HuH-7 (cell line): ENCODE data around the gene TADA2A.
"Not testable (repeated sequence)": the region's sequence is repeated elsewhere in the genome, so short reads cannot be mapped to it uniquely, and the experiment has no call there.

Experiments used
- DNase-seq: peaks from one replicate; pipeline ENCODE4 v3.0.0; 2011; ENCODE audit warnings: low spot score

TADA2A gene

DNA sequence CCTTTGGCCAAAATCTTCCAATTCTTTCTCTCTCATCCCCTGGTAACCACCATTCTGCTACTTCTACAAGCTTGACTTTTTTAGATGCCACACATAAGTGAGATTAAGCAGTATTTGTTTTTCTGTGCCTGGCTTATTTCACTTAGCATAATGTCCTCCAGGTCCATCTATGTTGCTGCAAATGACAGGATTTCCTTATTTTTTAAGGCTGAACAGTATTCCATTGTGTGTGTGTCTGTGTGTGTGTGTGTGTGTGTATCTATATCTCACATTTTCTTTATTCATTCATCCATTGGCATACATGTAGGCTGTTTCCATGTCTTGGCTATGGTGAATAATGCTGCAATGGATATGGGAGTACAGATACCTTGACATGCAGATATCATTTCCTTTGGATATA, 6.2 kb upstream of the TADA2A start:
- DNase-seq, result no peak

- DNase-seq, result not testable (repeated sequence)
Measured at GRCh38 chr17:37405522-37405921, 1.2 kb upstream of the TADA2A start.

- DNase-seq, result no peak
Measured at GRCh38 chr17:37405955-37406634, 591 bp upstream of the TADA2A start.

- DNase-seq, result not testable (repeated sequence)
Measured at GRCh38 chr17:37408145-37408479, 1.4 kb downstream of the TADA2A start.

DNA sequence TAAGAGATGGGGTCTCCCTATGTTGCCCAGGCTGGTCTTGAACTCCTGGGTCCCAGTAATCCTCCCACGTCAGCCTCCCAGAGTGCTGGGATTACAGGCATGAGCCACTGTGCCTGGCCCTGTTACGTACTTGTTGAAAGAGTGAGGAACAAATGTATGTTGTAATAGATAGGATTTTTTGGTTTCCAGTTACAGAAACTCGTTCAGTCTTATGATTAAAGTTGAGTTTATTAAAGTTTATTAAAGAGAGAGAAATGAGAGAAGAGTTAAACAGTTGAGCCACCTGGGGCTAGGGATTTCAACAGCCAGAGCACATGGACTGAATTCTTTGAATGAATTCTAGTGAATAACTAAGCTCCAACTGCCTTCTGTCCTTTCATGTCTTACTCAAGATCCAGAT, 3.7 kb downstream of the TADA2A start:
- no peak for DNase-seq

DNA sequence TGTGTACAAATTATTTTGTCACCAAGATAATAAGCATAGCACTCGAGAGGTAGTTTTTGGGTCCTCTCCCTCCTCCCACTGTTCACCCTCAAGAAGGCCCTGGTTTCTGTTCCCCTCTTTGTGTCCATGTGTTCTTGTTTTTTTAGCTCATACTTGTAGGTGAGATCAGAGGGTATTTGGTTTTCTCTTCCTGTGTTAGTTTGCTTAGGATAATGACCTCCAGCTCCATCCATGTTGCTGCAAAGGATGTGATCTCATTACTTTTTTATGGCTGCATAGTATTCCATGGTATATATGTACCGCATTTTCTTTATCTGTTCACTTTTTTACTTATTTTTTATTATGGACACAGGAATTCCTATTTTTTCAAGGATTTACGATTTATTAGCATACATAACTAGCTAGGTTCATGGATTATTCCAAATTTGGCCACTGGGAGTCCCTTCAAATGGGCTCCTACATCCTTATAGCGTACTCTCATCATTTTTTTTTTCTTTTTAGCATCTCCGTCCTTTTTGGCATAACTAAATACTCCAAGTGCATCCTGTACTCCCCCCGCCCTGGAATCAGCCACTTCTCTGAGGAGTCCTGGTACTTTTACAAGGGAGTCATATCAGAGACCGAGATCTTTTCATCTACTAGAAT, 7.3 kb downstream of the TADA2A start:
- no peak for DNase-seq

- no peak for DNase-seq
Measured at GRCh38 chr17:37417852-37418251, 11.2 kb downstream of the TADA2A start.

DNA sequence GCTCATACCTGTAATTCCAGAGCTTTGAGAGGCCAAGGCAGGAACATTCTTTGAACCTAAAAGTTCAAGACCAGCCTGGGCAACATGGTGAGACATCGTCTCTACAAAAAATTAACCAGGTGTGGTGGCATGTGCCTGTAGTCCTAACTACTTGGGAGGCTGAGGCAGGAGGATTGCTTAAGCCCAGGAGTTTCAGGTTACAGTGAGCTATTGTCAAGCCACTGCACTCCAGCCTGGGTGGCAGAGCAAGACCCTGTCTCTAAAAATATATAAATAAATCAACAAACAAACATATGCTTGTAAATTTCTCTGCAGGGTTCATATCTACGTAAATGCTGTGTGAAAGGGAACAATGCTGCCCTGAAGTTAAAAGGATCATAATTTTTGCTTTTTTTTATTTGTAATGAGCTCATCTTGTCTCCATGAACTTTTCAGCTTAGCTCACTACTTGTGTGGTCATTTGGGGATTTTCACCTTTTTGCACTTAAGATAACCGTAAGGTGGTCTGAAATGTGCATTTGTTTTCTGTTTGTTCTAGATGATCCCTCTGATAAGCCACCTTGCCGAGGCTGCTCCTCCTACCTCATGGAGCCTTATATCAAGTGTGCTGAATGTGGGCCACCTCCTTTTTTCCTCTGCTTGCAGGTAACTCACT, 16.4 kb downstream of the TADA2A start:
- DNase-seq, result no peak

GRCh38 chr17:37425268-37425667, 18.6 kb downstream of the TADA2A start:
- no peak for DNase-seq

DNA sequence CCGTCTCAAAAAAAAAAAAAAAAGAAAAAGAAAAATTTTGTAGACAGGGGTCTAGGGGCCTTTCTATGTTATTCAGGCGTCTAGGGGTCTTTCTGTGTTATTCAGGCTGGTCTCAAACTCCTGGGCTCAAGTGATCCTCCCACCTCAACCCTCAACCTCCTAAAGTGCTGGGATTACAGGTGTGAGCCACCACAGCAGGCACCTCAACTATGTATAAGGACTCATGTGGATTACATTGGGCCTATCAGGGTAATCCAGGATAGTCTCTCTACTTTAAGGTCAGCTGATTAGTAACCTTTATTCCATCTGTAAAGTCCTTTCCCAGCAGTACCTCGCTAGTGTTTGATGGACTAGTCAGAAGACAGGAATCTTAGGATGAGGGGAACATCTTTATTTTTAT, 22.4 kb downstream of the TADA2A start:
- no peak for DNase-seq

DNA sequence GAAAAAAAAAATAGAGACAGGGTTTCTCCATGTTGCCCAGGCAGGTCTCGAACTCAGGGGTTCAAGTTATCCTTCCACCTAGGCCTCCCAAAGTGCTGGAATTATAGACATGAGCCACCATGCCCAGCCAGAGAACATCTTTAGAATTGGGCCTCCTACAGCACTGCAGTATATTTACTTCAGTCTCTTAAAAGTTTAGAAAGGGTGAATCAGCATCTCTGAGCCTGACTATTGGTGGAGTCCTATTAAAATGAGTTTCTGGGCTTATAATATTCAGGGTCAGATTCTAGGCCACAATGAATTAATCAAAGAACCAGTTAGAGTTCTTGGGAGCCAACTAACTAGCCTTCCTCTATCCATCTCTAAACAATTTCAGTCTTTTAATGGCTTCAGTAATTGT, 22.8 kb downstream of the TADA2A start:
- no peak for DNase-seq

- DNase-seq, result no peak
Measured at GRCh38 chr17:37430051-37430627, 23.5 kb downstream of the TADA2A start.

- DNase-seq, result no peak
Measured at GRCh38 chr17:37432671-37433070, 26.0 kb downstream of the TADA2A start.

GRCh38 chr17:37438141-37438540, 31.5 kb downstream of the TADA2A start:
- peak; percentile 9 for DNase-seq

- DNase-seq, result no peak
Measured at GRCh38 chr17:37440424-37440823, 33.7 kb downstream of the TADA2A start.

DNA sequence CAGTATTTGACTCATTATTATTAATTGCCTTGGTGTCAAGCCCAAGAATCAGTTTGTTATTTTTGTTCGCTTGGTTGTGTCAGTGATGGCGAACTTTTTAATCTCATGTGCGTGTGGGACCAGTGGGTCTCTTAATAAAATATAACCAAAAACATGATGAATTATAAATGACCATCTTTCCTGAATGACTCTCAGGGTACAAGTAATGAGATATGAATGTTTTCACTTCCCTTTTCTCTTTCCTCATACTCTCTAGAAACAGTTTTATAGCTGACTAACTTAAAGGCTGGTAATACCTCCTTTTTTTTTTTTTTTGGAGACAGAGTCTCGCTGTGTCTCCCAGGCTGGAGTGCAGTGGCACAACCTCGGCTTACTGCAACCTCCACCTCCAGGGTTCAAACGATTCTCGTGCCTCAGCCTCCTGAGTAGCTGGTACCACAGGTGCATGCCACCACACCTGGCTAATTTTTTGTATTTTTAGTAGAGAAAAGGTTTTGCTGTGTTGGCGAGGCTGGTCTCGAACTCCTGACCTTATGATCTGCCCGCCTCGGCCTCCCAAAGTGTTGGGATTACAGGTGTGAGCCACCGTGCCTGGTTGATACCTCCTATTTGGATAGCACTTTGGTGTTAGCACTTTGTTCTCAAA, 34.8 kb downstream of the TADA2A start:
- DNase-seq, result not testable (repeated sequence)

GRCh38 chr17:37446027-37446426, 39.3 kb downstream of the TADA2A start:
- DNase-seq, result peak; percentile 12

- no peak for DNase-seq
Measured at GRCh38 chr17:37447641-37448040, 41.0 kb downstream of the TADA2A start.

DNA sequence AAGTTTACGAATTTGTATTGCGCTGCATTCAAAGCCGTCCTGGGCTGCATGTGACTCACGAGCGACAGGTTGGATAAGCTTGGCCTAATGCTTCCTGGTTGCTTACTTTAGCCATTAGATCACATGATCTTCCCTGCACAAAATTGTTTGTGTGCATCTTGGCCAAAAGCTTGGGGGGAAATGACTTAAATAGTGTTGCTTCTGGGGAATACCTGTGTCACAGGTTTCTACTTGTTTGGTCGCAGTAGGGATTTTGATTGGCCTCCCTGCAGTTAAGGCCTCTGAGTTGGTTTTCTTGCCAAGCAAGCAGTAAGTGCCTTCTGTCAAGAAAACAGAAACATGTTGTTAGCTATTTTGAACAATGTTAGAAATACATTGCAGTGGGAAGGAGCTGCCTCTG, 43.4 kb downstream of the TADA2A start:
- DNase-seq, result no peak

GRCh38 chr17:37457801-37458200, 51.1 kb downstream of the TADA2A start:
- not testable (repeated sequence) for DNase-seq

DNA sequence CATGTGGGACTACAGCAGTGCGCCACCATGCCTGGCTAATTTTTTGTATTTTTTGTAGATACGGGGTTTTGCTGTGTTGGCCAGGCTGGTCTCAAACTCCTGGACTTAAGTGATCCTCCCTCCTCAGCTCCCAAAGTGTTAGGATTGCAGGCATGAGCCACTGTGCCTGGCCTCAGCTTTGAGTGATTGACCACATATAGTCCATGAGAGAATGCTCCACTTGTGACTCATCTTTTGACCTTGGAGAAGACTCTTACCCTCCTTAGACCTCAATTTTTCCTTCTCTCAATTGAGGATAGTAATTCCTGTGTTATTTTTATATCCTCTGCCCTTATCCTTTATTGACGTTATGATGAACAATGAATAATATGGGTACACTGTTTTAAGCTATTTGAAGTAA, 52.1 kb downstream of the TADA2A start:
- no peak for DNase-seq

DNA sequence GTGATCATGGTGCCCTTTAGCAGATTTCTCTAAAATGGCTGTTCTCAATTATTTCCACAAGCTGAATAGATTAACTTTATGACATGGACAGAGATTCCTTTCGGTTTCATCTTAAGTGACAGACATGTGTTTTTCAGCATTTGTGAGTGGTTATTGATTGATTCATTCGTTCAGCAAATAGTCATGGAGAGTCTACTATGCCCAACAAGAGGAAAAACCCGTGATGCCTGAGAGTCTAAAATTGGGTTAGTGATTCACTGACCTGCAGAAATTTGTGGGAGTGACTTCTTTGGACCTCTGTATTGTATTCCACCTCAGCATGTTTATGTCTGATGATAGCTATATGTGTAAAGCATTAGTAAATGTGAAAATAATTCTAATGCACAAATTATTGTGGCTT, 55.0 kb downstream of the TADA2A start:
- no peak for DNase-seq

GRCh38 chr17:37462492-37462891, 55.8 kb downstream of the TADA2A start:
- no peak for DNase-seq
